HepG2 (cell line): Measurements from ENCODE around the gene ZKSCAN5. TPM values are rescaled to one million over a fixed set of nuclear protein-coding genes. Genes with fewer than 3 reads are reported as not detected.

ENCODE experiments used
- ATAC-seq: fragments of 200-7000 bp; cut with Tn5 transposase; 3 replicates; pipeline ENCODE4 v1.9.1; 2020; ENCODE audit warnings: mild to moderate bottlenecking, moderate library complexity
- BruUV-seq: library from RNA; stranded (reverse); fragments of 400-500 nt; replicated peaks from 2 replicates; lab custom pipeline; 2021; lab: Mats Ljungman, UMichigan
- CTCF ChIA-PET: fragments of 300-600 bp; formaldehyde crosslinking; extraction: SDS; loops from one replicate; lab custom pipeline; 2021; ENCODE audit warnings: low total read pairs, inconsistent platforms, low intra/inter-chr PET ratio; lab: Yijun Ruan, JAX
- POLR2A ChIA-PET: fragments of 350-600 bp; sonication (Branson Sonifier 250); formaldehyde crosslinking; loops from one replicate; lab custom pipeline; 2020; ENCODE audit warnings: antibody characterized with exemption, inconsistent platforms; lab: Yijun Ruan, JAX
- DNase-seq: peaks from one replicate; pipeline ENCODE4 v3.0.0-alpha.2; 2015; ENCODE audit warnings: low spot score
- FAIRE-seq: peaks from 3 replicates; lab custom pipeline; 2011; peaks lifted over from hg19 to GRCh38; lab: Jason Lieb, UNC
- H2AFZ ChIP-seq: one replicate; pipeline ENCODE4 v1.6.1; 2011; ENCODE audit warnings: low read length, inconsistent platforms
- H3K27ac ChIP-seq: fragments of 300-600 bp; 3 replicates; pipeline ENCODE4 v1.8.0; 2011; ENCODE audit warnings: mixed run types, mild to moderate bottlenecking, mixed read lengths, low read length, inconsistent platforms; ENCODE audit not compliant: insufficient read depth; ENCODE audit errors: extremely low read length
- H3K27me3 ChIP-seq, 2 experiments: fragments of 200-600 bp in 1 of 2; 2 replicates in 1 of 2; 3 replicates in 1 of 2; pipeline versions ENCODE4 v1.6.0 to v1.8.0; 2011; ENCODE audit warnings: low read length in 2 of 2, mild to moderate bottlenecking in 2 of 2, moderate library complexity in 2 of 2, inconsistent platforms in 1 of 2; ENCODE audit not compliant: insufficient read depth in 2 of 2, control insufficient read depth in 1 of 2
- H3K36me3 ChIP-seq, 2 experiments: fragments of 200-600 bp in 1 of 2; replicated peaks in 1 of 2; 2 replicates in 1 of 2; 3 replicates in 1 of 2; pipeline versions ENCODE4 v1.5.1 to v1.8.0; 2011; ENCODE audit warnings: low read length in 2 of 2, inconsistent platforms in 1 of 2; ENCODE audit not compliant: insufficient read depth in 2 of 2, control insufficient read depth in 1 of 2
- H3K4me1 ChIP-seq: 2 replicates; pipeline ENCODE4 v1.5.1; 2012; ENCODE audit warnings: low read length, inconsistent platforms; ENCODE audit not compliant: insufficient read depth
- H3K4me2 ChIP-seq: 2 replicates; pipeline ENCODE4 v1.6.0; 2011; ENCODE audit warnings: low read depth, low read length, inconsistent platforms
- H3K4me3 ChIP-seq, 3 experiments: fragments of 200-600 bp in 1 of 3; sonication (generic), shearing (Covaris generic) in 1 of 3; replicated peaks in 1 of 3; 2 replicates each; pipeline ENCODE4 v1.5.1; 2011 to 2016; ENCODE audit warnings: low read length in 3 of 3, inconsistent platforms in 2 of 3, low read depth in 2 of 3, mild to moderate bottlenecking in 2 of 3, control low read depth in 1 of 3, mixed read lengths in 1 of 3; ENCODE audit not compliant: insufficient read depth in 1 of 3
- H3K79me2 ChIP-seq: one replicate; pipeline ENCODE4 v1.6.1; 2011; ENCODE audit warnings: low read length, inconsistent platforms; ENCODE audit not compliant: insufficient read depth
- H3K9ac ChIP-seq: 2 replicates; pipeline ENCODE4 v1.6.0; 2011; ENCODE audit warnings: mild to moderate bottlenecking, low read depth, low read length, inconsistent platforms; ENCODE audit not compliant: insufficient read depth
- H3K9me3 ChIP-seq: 2 replicates; pipeline ENCODE4 v1.5.1; 2012; ENCODE audit warnings: mild to moderate bottlenecking, low read length
- H4K20me1 ChIP-seq: 2 replicates; pipeline ENCODE4 v1.6.0; 2011; ENCODE audit warnings: inconsistent platforms, mild to moderate bottlenecking, low read length, moderate library complexity; ENCODE audit not compliant: insufficient read depth
- BORCS8-MEF2B ChIP-seq: sonication (generic); formaldehyde crosslinking; IDR thresholded peaks from 2 replicates; pipeline ENCODE4 v1.8.0; 2022; ENCODE audit warnings: mild to moderate bottlenecking, missing genetic modification reagents
- DNMT3B ChIP-seq: conservative IDR thresholded peaks from 2 replicates; pipeline ENCODE4 v1.6.1; 2016; ENCODE audit warnings: missing biosample characterization, control low read depth
- EEA1 ChIP-seq: sonication (generic); formaldehyde crosslinking; IDR thresholded peaks from 2 replicates; pipeline ENCODE4 v1.5.1; 2020; ENCODE audit warnings: mild to moderate bottlenecking, missing genetic modification reagents, borderline replicate concordance
- HIVEP1 ChIP-seq: sonication (generic); formaldehyde crosslinking; IDR thresholded peaks from 2 replicates; pipeline ENCODE4 v1.4.0; 2020; ENCODE audit warnings: mild to moderate bottlenecking, missing genetic modification reagents
- JDP2 ChIP-seq: sonication (generic); formaldehyde crosslinking; IDR thresholded peaks from 2 replicates; pipeline ENCODE4 v1.8.1; 2022; ENCODE audit warnings: missing genetic modification reagents, borderline replicate concordance
- MXI1 ChIP-seq: IDR thresholded peaks from 3 replicates; pipeline ENCODE4 v1.6.1; 2012; ENCODE audit warnings: low read depth, low read length, inconsistent platforms, borderline replicate concordance
- NR2F6 ChIP-seq, 2 experiments: IDR thresholded peaks; 2 replicates each; pipeline ENCODE4 v1.6.1; 2016; ENCODE audit warnings: antibody characterized with exemption in 1 of 2, mild to moderate bottlenecking in 1 of 2
- POLR2A ChIP-seq, 2 experiments: IDR thresholded peaks; 2 replicates each; pipeline ENCODE4 v1.6.1; 2011; ENCODE audit warnings: low read depth in 2 of 2, low read length in 2 of 2, mild to moderate bottlenecking in 1 of 2, moderate library complexity in 1 of 2; ENCODE audit not compliant: insufficient read depth in 1 of 2
- RBFOX2 ChIP-seq: fragments of 200-400 bp; formaldehyde crosslinking; IDR thresholded peaks from 2 replicates; pipeline ENCODE4 v1.6.1; 2017; ENCODE audit warnings: low read depth, mild to moderate bottlenecking, low read length
- RBM39 ChIP-seq: fragments of 200-400 bp; formaldehyde crosslinking; IDR thresholded peaks from one replicate; pipeline ENCODE4 v1.6.1; 2018; ENCODE audit warnings: antibody characterized with exemption, mild to moderate bottlenecking, low read depth, low read length; ENCODE audit not compliant: poor library complexity, severe bottlenecking
- SALL1 ChIP-seq: sonication (generic); formaldehyde crosslinking; IDR thresholded peaks from 2 replicates; pipeline ENCODE4 v1.8.0; 2022; ENCODE audit warnings: mild to moderate bottlenecking, missing genetic modification reagents
- SIN3B ChIP-seq: fragments of 150-350 bp; IDR thresholded peaks from 2 replicates; pipeline ENCODE4 v1.6.1; 2014; ENCODE audit warnings: low read length
- TBX3 ChIP-seq: fragments of 450-650 bp; IDR thresholded peaks from 2 replicates; pipeline ENCODE4 v1.6.1; 2017; ENCODE audit warnings: antibody characterized with exemption, mild to moderate bottlenecking, inconsistent platforms, borderline replicate concordance
- TCF7 ChIP-seq: sonication (generic); IDR thresholded peaks from 2 replicates; pipeline ENCODE4 v1.6.1; 2016; ENCODE audit warnings: antibody characterized with exemption, low read depth
- ZNF235 ChIP-seq: sonication (generic); formaldehyde crosslinking; IDR thresholded peaks from 2 replicates; pipeline ENCODE4 v1.8.1; 2023; ENCODE audit warnings: mild to moderate bottlenecking, missing genetic modification reagents, borderline replicate concordance
- ZNF761 ChIP-seq: sonication (generic); formaldehyde crosslinking; conservative IDR thresholded peaks from 2 replicates; pipeline ENCODE4 v1.4.0; 2020; ENCODE audit warnings: mild to moderate bottlenecking, missing genetic modification reagents
- ZNF788 ChIP-seq: sonication (generic); formaldehyde crosslinking; IDR thresholded peaks from 2 replicates; pipeline ENCODE4 v1.5.0; 2020; ENCODE audit warnings: mild to moderate bottlenecking, missing genetic modification reagents, borderline replicate concordance
- ZNF839 ChIP-seq: sonication (generic); formaldehyde crosslinking; IDR thresholded peaks from 2 replicates; pipeline ENCODE4 v1.4.0; 2020; ENCODE audit warnings: missing genetic modification reagents, mild to moderate bottlenecking, borderline replicate concordance
- WGBS: methylation state at CpG from one replicate; pipeline ENCODE4 v1.1.6; 2017; ENCODE audit warnings: low lambda C conversion rate; 5-methylcytosine and 5-hydroxymethylcytosine counted together
- in situ Hi-C: cut with HindIII; loops from 2 replicates; pipeline ENCODE4 v1.10.0; 2017; ENCODE audit warnings: low pct_unique_long_range_greater_than_20kb; ENCODE audit not compliant: extremely low pct_ligation_motif_present
- intact Hi-C: fragments of 100-400 bp; cut with micrococcal nuclease; formaldehyde crosslinking; loops from one replicate; pipeline ENCODE4 v1.10.0; 2022; ENCODE audit not compliant: unreplicated experiment
- polyA plus RNA-seq, 8 experiments: library from polyadenylated mRNA; depleted of rRNA in 3 of 8; stranded (reverse) in 7 of 8; unstranded in 1 of 8; fragments of >200 nt; fragmentation: Illumina TruSeq in 4 of 8; extraction: Trizol in 4 of 8; gene quantifications; 2 replicates each; pipeline versions ENCODE4 v1.2.1 to v1.2.3, GENCODE V29; 2011 to 2016; ENCODE audit warnings: low read depth in 4 of 8, missing spikeins in 1 of 8, mixed read lengths in 1 of 8; ENCODE audit not compliant: insufficient read depth in 1 of 8
- total RNA-seq, 5 experiments: library from RNA; depleted of rRNA; stranded (reverse); fragments of >200 nt; fragmentation: Illumina TruSeq; extraction: Trizol; gene quantifications; 2 replicates each; pipeline ENCODE4 v1.2.3, GENCODE V29; 2016; ENCODE audit warnings: low read depth in 1 of 5
- TF ChIP-seq, protein P1 (sequence below): sonication (generic); formaldehyde crosslinking; IDR thresholded peaks from 2 replicates; pipeline ENCODE4 v1.4.0; 2020; ENCODE audit warnings: missing genetic modification reagents, borderline replicate concordance
- TF ChIP-seq, protein P2 (sequence below): sonication (generic); formaldehyde crosslinking; IDR thresholded peaks from 2 replicates; pipeline ENCODE4 v1.4.0; 2020; ENCODE audit warnings: mild to moderate bottlenecking, missing genetic modification reagents

The ZKSCAN5 gene
- total and polyA plus RNA-seq, 2 of the 13 experiments (the other 11 are each of a cell fraction or from before 2014, with no cell fraction given): 5.5 to 11.7 TPM

- peak overlapping the region; percentile 76 for H3K27ac ChIP-seq
- in situ Hi-C loops: no loop called here
- CTCF ChIA-PET: no interaction called here
- H3K4me3 ChIP-seq: peak overlapping the region; percentile 87 to 94 (median 88); a peak in 5 of 6 replicates
- 26% methylated on average over 6 of the region's 19 CpGs for WGBS
- H3K36me3 ChIP-seq: 0 out of 5 replicates have a peak, but pooled peaks cover 0 to 1% of the 10 kb centered on the region in 2 experiments
- H3K9ac ChIP-seq: peak overlapping the region; percentile 80
- H3K4me1 ChIP-seq: peaks cover 25% of the 10 kb centered on the region
- DNase-seq: peak; percentile 95
- peak; percentile 88 for ATAC-seq
- no peaks in the 10 kb centered on the region for H3K9me3 ChIP-seq
- no peaks in the 10 kb centered on the region; a peak in 1 of 5 replicates for H3K27me3 ChIP-seq
- POLR2A ChIA-PET: interaction anchor here (0.7 to 2.0 kb wide), 18 partner anchors 12 to 296 kb away, joined by 3 to 42 read pairs (median 6); partner anchors contain the start of genes ATP5MF, BUD31, FAM200A and KPNA7
- intact Hi-C loops: loop anchor here (5.0 kb wide), 1 partner anchor 53 kb away; the partner anchor contains the start of gene ZNF655
- no peak overlapping the region for H2AFZ ChIP-seq
- H3K4me2 ChIP-seq: peak overlapping the region; percentile 73
- BruUV-seq: no TSS peak
- peaks cover 7% of the 10 kb centered on the region; the same call in 1 of the 2 replicates for H4K20me1 ChIP-seq
- peaks cover 41% of the 10 kb centered on the region for H3K79me2 ChIP-seq
- FAIRE-seq: no peak
- TF ChIP-seq, protein P1, sequence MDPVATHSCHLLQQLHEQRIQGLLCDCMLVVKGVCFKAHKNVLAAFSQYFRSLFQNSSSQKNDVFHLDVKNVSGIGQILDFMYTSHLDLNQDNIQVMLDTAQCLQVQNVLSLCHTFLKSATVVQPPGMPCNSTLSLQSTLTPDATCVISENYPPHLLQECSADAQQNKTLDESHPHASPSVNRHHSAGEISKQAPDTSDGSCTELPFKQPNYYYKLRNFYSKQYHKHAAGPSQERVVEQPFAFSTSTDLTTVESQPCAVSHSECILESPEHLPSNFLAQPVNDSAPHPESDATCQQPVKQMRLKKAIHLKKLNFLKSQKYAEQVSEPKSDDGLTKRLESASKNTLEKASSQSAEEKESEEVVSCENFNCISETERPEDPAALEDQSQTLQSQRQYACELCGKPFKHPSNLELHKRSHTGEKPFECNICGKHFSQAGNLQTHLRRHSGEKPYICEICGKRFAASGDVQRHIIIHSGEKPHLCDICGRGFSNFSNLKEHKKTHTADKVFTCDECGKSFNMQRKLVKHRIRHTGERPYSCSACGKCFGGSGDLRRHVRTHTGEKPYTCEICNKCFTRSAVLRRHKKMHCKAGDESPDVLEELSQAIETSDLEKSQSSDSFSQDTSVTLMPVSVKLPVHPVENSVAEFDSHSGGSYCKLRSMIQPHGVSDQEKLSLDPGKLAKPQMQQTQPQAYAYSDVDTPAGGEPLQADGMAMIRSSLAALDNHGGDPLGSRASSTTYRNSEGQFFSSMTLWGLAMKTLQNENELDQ (CRISPR knock-in tag): no peak
- TF ChIP-seq, protein P2, sequence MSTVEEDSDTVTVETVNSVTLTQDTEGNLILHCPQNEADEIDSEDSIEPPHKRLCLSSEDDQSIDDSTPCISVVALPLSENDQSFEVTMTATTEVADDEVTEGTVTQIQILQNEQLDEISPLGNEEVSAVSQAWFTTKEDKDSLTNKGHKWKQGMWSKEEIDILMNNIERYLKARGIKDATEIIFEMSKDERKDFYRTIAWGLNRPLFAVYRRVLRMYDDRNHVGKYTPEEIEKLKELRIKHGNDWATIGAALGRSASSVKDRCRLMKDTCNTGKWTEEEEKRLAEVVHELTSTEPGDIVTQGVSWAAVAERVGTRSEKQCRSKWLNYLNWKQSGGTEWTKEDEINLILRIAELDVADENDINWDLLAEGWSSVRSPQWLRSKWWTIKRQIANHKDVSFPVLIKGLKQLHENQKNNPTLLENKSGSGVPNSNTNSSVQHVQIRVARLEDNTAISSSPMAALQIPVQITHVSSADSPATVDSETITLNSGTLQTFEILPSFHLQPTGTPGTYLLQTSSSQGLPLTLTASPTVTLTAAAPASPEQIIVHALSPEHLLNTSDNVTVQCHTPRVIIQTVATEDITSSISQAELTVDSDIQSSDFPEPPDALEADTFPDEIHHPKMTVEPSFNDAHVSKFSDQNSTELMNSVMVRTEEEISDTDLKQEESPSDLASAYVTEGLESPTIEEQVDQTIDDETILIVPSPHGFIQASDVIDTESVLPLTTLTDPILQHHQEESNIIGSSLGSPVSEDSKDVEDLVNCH (CRISPR knock-in tag): no peak
- no peak for TF ChIP-seq RBM39
- peak; percentile 50; the same call in 1 of the 2 replicates for TF ChIP-seq TCF7
- TF ChIP-seq RBFOX2: no peak
- TF ChIP-seq JDP2: no peak
- TF ChIP-seq ZNF761 (CRISPR knock-in tag): 0 out of 2 replicates have a peak, but pooled peaks have one; percentile 12
- TF ChIP-seq MXI1: peak; percentile 47; the same call in 1 of the 3 replicates
- no peak for TF ChIP-seq SIN3B
- TF ChIP-seq DNMT3B: no peak
- 0 out of 2 replicates have a peak, but pooled peaks have one; percentile 31 for TF ChIP-seq ZNF788 (CRISPR knock-in tag)
- TF ChIP-seq ZNF235: no peak
- peak; percentile 6; the same call in 1 of the 2 replicates for TF ChIP-seq SALL1 (CRISPR knock-in tag)
- no peak for TF ChIP-seq ZNF839 (CRISPR knock-in tag)
- no peak for TF ChIP-seq EEA1 (CRISPR knock-in tag)
- TF ChIP-seq POLR2A (IDR thresholded peaks at IDR 0.05; ENCODE audit: insufficient read depth in 1 of 2, low read depth in 2 of 2, low read length in 2 of 2): peak in 1 of 2 experiments; percentile 47; a peak in 1 of 4 replicates
- TF ChIP-seq BORCS8-MEF2B (CRISPR knock-in tag): peak; percentile 14; the same call in 1 of the 2 replicates
- TF ChIP-seq TBX3: peak; percentile 73; the same call in 1 of the 2 replicates
- 0 out of 2 replicates have a peak, but pooled peaks have one; percentile 28 for TF ChIP-seq HIVEP1 (CRISPR knock-in tag)
- no peak for TF ChIP-seq NR2F6 (IDR thresholded peaks at IDR 0.05)
- TF ChIP-seq NR2F6 (CRISPR knock-in tag; IDR thresholded peaks at IDR 0.05): peak; percentile 7; the same call in 1 of the 2 replicates
Measured at GRCh38 chr7:99504281-99504602, 220 bp upstream of the ZKSCAN5 start.
